ENCODE measurements around the gene PAX4. TPM values are rescaled to one million over a fixed set of nuclear protein-coding genes. Genes with fewer than 3 reads are reported as not detected.

Gene PAX4, protein sequence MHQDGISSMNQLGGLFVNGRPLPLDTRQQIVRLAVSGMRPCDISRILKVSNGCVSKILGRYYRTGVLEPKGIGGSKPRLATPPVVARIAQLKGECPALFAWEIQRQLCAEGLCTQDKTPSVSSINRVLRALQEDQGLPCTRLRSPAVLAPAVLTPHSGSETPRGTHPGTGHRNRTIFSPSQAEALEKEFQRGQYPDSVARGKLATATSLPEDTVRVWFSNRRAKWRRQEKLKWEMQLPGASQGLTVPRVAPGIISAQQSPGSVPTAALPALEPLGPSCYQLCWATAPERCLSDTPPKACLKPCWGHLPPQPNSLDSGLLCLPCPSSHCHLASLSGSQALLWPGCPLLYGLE
- total RNA-seq (2022; extraction: Qiagen RNA extraction): not detected in 5 replicates

DNA sequence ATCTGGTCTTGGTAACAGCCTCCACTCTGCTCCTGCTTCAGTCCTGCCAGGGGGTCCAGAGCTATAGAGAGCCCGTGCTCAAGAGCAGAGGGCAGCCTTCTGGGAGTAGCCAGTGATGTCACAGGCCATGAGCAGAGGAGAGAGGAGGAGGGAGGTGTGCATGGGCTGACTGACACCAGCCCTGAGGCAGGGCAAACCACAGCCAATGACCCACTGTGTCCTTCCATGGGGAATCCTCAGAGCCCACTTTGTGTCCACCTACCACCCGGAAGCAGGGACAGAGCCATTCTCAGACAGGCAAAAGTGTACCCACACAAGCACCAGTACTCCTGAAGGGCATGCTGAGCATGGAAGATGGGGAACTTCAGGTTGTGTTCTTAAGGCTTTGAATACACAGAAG is at the start of gene PAX4:
TSS of gene PAX4 (minus strand) at position 101 of the 400 bp plus-strand sequence. CDS start 2,214 bp downstream, outside the sequence.

DNA sequence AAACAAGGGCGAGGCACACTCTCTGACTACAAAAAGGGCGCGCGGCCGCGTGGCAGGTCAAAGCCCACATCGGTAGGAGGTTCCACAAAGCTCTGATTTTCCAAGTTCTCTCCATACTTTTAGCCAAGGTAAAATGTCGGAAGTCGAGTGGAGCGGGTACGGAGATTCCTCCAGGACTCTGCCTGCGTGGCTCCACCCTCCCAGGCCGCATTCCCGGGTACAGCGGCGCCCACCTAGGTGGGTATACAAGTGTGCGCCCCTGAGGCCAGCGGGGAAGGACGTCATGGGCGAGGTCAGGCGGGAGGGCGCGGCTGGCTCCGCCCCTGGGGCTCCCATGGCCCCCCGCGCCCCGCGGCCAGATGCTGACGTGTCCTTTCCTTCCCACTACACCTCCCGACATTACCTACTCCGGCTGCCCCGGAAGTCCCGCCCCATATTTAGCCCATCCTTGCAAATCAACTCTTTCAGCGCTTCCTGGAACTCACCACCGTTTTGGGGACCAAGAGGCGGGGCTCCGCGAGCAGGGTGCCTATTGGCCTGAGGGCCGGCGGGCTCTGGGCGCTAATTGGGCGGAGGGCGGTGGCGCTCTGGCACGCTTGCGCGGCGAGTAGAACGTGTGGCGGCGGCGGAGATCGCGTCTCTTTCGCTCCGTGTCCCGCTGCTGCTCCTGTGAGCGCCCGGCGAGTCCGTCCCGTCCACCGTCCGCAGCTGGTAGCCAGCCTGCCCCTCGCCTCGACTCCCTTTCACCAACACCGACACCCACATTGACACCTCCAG is 33.8 kb upstream of the PAX4 start, which contains the start of gene SND1:
TSS of gene SND1 (plus strand) at position 639 of the 777 bp plus-strand sequence. CDS start 180 bp downstream, outside the sequence.

DNA sequence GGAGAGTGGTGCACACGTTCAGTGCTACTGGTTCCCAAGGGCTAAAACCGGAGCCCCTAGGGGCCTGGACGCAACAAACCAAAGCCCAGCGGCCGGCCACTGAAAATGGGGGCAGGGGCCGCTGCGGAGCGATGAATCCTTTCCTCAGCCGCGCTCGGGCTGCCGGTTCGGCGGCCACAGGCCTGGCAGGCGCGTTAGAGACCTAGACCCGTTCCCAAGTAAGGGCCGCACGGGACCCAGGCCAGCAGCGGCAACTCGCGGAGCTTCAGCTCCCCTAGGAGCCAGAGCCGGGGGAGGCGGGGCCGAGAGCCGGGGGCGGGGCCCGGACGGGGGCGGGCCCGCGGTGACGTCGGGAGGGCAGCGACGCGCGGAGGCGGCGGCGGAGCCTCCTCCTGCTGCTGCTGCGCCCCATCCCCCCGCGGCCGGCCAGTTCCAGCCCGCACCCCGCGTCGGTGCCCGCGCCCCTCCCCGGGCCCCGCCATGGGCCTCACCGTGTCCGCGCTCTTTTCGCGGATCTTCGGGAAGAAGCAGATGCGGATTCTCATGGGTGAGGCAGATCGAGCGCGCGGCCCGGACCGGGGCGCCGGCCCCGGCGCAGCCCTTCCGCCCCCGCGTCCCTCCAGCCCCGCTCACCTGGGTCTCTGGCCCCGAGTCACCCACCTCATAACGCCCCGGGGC is 29.8 kb downstream of the PAX4 start, which contains the start of gene ARF5:
TSS of gene ARF5 (plus strand) at position 393 of the 678 bp plus-strand sequence. CDS start at position 481, 88 bp downstream.

DNA sequence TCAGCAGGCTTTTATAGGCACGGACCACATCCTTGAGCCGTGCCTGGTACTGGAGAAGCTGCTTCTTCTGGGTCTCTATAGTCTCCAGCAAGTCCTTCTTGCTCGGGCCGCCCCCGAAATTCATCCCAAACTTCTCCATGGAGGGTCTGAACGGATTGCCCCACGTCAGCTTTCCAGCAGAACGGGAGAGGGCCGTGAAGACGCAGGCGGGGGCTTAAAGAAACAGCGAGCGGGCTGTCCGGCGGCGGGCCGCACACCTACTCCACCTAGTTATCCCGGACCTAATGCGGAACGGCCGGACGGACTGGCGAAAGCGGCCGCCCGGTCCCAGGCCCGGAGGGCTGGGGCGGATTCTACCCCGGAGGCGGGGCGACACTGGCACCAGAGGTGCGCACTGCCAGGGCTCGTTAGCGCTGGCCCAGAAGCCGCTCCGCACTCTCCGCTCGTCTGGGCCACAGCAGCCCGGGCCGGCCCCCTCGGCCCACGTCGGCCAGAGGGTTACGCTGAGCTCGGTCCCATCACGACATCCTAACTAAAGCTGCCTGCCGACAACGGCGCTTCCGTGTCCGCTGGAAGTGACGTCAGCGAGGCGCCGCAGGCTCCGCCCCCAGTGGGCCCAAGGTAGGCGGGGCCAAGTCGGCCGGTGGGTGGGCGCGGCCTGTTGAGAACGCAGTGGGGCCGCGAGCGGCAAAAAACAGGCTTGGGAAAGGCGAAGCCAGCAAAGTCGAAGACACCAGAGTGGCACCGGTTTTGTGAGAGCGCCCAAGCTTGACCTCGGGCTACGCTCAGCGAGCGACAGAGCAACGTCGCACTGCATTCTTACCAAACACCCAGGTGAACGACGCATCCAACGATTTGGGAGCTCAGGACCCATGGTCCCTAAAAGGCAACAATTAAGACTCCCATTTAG is 32.6 kb downstream of the PAX4 start, which contains the start of gene GCC1:
TSS of gene GCC1 (minus strand) at position 553 of the 910 bp plus-strand sequence. CDS start at position 139, 414 bp downstream.

Other genes with a start within 250 kb of the PAX4 start
- 8.3 to 14.7 TPM (median 10.2 TPM) in 5 replicates for gene ZNF800, start 225.4 kb downstream of the PAX4 start, total RNA-seq (2022; extraction: Qiagen RNA extraction)
- gene GCC1, start 32.5 kb downstream of the PAX4 start, total RNA-seq (2022; extraction: Qiagen RNA extraction): 13.0 to 15.2 TPM (median 13.9 TPM) in 5 replicates
- gene ARF5, start 29.7 kb downstream of the PAX4 start, total RNA-seq (2022; extraction: Qiagen RNA extraction): 162 to 204 TPM (median 166 TPM) in 5 replicates
- 0.21 to 0.73 TPM (median 0.37 TPM) in 3 of 5 replicates, not detected in the others for gene FSCN3, start 24.4 kb downstream of the PAX4 start, total RNA-seq (2022; extraction: Qiagen RNA extraction)
- 98.7 to 105 TPM (median 104 TPM) in 5 replicates for gene SND1, start 34.1 kb upstream of the PAX4 start, total RNA-seq (2022; extraction: Qiagen RNA extraction)